Measurements from ENCODE around the gene GOLGA8J.
"Not testable (repeated sequence)": the region's sequence is repeated elsewhere in the genome, so short reads cannot be mapped to it uniquely, and the experiment has no call there.

The GOLGA8J gene

DNA sequence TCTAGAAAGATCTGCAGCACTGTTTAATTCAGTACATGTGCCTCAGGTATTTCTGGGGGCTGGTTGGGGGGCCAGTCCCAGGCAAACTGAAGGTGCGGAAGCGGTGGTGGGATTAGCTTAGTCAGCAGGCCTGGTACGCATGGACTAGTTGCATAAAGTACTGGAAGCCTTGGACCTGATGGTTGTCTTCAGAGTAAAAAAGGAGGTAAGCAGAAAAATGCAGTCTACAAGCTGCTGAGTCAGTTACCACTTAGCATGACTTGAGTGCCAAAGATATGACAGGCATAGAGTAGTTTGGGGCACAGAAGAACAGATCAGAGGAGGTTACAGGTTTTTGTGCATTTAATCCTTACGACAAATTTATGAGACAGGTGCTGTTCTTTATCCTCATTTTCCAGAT lies 19.9 kb upstream of the GOLGA8J start:
- H3K4me3 ChIP-seq (replicated peaks; ENCODE audit: low read depth, low read length), result no peak overlapping the region
- TF ChIP-seq, protein P1, sequence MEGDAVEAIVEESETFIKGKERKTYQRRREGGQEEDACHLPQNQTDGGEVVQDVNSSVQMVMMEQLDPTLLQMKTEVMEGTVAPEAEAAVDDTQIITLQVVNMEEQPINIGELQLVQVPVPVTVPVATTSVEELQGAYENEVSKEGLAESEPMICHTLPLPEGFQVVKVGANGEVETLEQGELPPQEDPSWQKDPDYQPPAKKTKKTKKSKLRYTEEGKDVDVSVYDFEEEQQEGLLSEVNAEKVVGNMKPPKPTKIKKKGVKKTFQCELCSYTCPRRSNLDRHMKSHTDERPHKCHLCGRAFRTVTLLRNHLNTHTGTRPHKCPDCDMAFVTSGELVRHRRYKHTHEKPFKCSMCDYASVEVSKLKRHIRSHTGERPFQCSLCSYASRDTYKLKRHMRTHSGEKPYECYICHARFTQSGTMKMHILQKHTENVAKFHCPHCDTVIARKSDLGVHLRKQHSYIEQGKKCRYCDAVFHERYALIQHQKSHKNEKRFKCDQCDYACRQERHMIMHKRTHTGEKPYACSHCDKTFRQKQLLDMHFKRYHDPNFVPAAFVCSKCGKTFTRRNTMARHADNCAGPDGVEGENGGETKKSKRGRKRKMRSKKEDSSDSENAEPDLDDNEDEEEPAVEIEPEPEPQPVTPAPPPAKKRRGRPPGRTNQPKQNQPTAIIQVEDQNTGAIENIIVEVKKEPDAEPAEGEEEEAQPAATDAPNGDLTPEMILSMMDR (IDR thresholded peaks at IDR 0.05; ENCODE audit: low read depth, low read length, missing control alignments), result no peak
- no peak for DNase-seq (ENCODE audit: extremely low read depth, low read depth)

DNA sequence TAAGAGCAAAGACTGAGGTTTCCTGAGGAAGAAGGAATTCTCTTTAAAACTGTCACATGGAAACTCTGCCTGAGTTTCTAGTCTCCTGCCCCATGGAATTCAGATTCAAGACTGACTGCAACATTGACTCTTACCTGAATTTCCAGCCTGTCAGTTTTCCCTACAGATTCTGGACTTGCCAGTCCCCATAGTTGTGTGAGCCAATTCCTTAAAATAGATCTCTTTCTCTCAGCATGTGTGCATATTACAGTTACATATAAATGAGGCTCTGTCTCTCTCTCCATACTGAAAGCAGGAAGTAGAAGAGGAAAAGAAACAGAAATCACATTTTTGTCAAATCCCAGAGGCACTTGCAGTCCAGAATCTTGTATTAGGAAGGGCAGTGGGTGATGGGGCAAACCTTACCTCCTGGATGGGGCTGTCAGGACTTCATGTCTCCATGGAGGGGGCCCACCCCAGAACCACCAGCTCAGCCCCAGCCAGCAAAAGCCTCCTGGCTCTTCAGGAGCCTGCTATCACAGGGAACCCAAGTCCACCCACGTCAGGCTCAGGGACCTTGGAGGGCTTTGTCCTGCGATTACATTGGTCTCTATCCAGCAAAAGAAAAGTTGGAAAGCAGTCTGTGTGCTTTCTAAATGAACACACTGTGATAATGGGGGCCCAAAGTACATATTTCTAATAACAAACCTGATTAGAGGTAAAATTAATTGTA lies 18.8 kb upstream of the GOLGA8J start:
- DNase-seq (ENCODE audit: extremely low read depth, low read depth), result no peak
- TF ChIP-seq, protein P1 (IDR thresholded peaks at IDR 0.05; ENCODE audit: low read depth, low read length, missing control alignments), result no peak

DNA sequence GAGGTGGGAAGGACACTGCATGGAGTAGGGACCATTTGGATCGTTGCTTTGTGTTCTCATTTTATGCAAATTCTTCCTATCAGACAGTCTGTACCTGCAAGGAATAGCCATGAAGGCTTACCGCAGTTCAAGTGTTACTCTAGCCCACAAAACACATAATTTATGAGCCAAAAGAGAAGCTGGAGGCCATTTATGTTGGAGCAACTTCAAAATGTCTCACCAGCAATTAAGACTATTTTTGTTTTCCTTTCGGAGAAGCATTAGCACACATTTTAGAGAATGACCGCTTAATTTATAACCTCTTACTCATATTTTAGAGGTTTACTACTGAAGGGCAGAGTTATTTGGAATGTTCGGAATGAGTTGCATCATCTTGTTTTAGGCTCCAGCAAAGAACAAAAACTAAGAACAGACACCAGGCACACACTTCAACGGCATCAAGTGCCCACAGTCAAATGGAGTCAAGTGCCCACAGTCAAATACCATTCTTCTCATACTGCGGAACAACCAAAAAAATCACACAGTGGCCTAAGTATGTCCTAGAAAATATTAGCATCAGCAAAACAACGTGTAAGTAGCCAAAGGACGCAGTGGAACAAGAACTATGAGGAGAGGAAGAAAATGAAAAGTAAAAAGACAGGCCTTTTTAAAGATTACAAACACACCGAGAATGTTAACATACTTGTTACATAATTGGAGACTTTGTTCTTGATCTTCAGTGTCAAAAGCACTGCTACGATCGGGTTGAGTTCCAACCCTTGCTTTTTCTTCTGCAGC lies 17.5 kb upstream of the GOLGA8J start:
- DNase-seq (ENCODE audit: extremely low read depth, low read depth), result peak; percentile 50
- no peak overlapping the region for H3K4me3 ChIP-seq (replicated peaks; ENCODE audit: low read depth, low read length)
- TF ChIP-seq, protein P1 (IDR thresholded peaks at IDR 0.05; ENCODE audit: low read depth, low read length, missing control alignments), result no peak

More for the DNA sequence above, 18.8 kb upstream of the GOLGA8J start:
- no peak overlapping the region for H3K4me3 ChIP-seq (replicated peaks; ENCODE audit: low read depth, low read length)

DNA sequence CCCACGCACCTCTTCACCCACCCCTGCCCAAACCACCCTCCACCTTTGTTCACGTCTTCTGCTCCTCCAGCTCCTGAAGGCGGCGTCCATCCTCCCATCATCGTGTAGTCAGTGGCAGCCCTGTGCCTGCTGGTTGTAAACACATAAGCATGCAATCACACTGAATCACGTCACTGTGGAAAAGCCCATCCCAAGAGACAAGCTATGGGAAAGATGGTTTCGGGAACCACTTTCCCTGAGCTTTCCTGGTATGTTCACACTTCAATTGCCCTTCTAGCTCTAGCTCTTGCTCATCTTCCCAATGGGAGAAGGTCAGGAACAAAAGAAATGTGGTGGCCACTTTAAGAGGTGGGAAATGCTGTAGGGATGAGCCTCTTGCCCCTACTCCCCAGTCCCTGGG lies 14.4 kb upstream of the GOLGA8J start:
- no peak for DNase-seq (ENCODE audit: extremely low read depth, low read depth)
- TF ChIP-seq, protein P1 (IDR thresholded peaks at IDR 0.05; ENCODE audit: low read depth, low read length, missing control alignments), result no peak
- H3K4me3 ChIP-seq (replicated peaks; ENCODE audit: low read depth, low read length), result no peak overlapping the region

DNA sequence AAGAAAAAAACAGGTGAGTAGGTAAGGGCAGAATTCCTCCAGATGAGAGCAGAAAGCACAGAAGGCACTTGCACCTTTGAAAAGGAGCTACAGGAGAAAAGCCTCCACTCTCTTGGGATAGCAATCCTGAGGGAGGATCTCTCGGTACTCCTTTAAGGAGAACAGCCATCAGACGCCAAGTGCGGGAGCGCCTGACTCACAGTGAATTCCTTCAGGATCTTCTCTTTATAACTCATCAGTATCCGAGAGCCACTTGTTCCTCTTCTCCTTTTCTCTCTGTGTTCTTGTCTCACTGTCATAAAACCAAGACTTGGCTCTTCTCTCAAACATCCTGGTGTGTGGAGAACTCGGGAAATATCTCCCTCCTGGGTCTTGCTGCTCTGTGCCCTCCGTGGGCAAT lies 10.1 kb upstream of the GOLGA8J start:
- H3K4me3 ChIP-seq (replicated peaks; ENCODE audit: low read depth, low read length), result no peak overlapping the region
- no peak for DNase-seq (ENCODE audit: extremely low read depth, low read depth)
- TF ChIP-seq, protein P1 (IDR thresholded peaks at IDR 0.05; ENCODE audit: low read depth, low read length, missing control alignments), result no peak

DNA sequence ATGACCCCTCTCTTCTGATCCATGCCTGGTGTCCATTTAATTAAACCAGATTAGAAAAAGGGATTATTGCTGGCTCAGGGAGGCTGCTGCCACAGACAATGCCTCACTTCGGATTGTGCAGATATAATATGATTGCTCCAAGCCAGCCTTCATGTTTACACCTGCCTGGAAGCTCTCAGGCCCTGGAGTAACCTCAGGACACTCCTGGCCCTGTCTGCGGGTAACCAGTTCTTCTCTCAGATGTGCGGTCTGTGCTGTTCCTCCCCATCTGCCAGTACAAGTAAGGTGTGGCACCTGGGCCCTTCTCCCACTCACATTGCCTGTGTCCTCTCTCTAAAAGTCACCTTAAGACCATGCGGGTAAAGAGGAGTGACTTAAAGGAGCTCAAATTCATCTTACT lies 8.8 kb upstream of the GOLGA8J start:
- no peak overlapping the region for H3K4me3 ChIP-seq (replicated peaks; ENCODE audit: low read depth, low read length)
- TF ChIP-seq, protein P1 (IDR thresholded peaks at IDR 0.05; ENCODE audit: low read depth, low read length, missing control alignments), result no peak
- no peak for DNase-seq (ENCODE audit: extremely low read depth, low read depth)

DNA sequence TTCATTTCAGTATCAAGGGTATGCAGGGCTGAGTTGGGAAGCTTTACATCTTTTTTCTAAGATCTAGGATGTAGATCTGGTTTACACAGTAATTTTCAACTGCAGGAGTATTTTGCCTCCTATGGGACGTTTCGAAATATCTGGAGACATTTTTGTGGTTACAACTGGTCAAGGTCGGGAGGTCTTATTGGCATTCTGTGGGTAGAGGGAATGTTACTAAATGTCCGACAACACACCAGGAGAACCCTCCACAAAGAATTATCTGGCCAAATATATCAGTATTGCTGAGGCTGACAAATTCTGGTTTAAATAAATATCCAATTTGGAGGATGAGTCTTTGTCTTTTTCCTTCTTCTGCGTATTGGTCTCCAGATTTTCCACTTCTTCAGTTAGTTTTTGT lies 1.9 kb upstream of the GOLGA8J start:
- H3K4me3 ChIP-seq (replicated peaks; ENCODE audit: low read depth, low read length), result not testable (repeated sequence)

DNA sequence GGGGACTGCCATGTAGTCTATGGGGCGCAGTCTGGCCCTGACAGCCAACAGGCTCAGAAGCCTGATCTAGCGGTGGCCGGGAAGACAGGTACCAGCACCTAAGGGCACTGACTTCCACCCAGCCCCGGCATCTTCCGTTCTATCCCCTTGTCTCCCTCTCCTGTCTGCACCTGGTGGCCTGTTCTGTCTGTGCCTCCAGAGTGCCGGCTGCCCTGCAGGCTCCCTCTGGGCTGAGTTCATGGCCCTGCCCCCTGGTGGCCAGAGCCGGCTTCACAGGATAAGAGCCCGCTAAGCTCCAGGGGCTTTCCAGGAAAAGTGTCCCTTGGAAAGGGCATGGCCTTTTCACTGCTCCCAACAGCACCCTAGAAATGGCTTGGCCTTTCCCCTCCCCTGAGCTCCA lies 15.1 kb downstream of the GOLGA8J start:
- not testable (repeated sequence) for H3K4me3 ChIP-seq (replicated peaks; ENCODE audit: low read depth, low read length); DNase-seq (ENCODE audit: extremely low read depth, low read depth)

More for the DNA sequence above, 1.9 kb upstream of the GOLGA8J start:
- not testable (repeated sequence) for DNase-seq (ENCODE audit: extremely low read depth, low read depth)

DNA sequence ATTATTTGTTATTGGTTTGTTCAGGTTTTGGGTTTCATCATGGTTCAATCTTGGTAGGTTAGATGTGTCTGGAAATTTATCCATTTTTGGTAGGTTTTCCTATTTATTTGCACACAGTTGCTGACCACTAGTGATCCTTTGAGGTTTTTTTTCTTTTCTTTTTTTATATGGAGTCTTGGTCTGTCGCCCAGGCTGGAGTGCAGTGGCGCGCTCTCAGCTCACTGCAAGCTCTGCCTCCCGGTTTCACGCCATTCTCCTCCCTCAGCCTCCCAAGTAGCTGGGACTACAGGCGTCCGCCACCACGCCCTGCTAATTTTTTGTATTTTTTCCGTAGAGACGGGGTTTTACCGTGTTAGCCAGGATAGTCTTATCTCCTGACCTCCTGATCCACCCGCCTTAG lies 20.1 kb downstream of the GOLGA8J start:
- H3K4me3 ChIP-seq (replicated peaks; ENCODE audit: low read depth, low read length); DNase-seq (ENCODE audit: extremely low read depth, low read depth): not testable (repeated sequence)

DNA sequence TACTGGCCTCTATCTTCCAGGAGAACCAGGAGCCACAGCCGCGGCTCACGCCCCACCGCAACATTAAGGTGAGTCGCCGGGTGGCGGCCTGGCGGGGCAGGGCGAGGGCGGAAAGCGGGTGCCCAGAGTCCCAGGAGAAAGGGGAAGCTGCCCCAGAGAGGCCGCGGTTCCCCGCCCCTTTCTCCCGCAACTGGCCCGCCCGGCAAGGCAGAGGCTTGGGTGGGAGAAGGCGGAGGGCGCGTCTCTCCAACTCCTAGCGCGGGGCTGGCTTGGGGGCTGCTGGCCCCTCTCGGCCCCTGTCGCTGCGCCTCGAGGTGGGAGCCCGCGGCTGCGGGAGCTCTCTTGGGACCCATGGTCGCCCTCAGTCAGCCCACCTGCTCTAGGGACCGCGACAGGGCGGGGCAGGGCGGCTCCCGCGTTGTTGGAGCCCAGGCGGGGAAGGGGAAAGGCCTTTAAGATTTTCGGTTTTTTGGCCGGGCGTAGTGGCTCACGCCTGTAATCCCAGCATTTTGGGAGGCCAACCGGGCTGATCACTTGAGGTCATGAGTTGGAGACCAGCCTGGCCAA lies 21.3 kb downstream of the GOLGA8J start:
- not testable (repeated sequence) for H3K4me3 ChIP-seq (replicated peaks; ENCODE audit: low read depth, low read length)

More for the DNA sequence above, 21.3 kb downstream of the GOLGA8J start:
- DNase-seq (ENCODE audit: extremely low read depth, low read depth), result not testable (repeated sequence)

Measured in HFF-Myc (cell line).